SK-N-SH treated with all-trans-retinoic acid at 6 μM for 48 hours (cell line): Measurements from ENCODE around the gene DCTD.

Experiments
- ATAC-seq: fragments of 200-7000 bp; cut with Tn5 transposase; 3 replicates; pipeline ENCODE4 v1.9.1; 2020; ENCODE audit warnings: mild to moderate bottlenecking, moderate library complexity
- ARNTL ChIP-seq: fragments of 450-650 bp; formaldehyde crosslinking; IDR thresholded peaks from 2 replicates; pipeline ENCODE4 v1.5.0; 2020; ENCODE audit warnings: low read depth, mild to moderate bottlenecking, moderate library complexity, borderline replicate concordance
- BACH2 ChIP-seq: fragments of 250-450 bp; sonication (Bioruptor Pico); IDR thresholded peaks from 2 replicates; pipeline ENCODE4 v1.9.0; 2021; ENCODE audit warnings: mild to moderate bottlenecking, borderline replicate concordance
- CSDC2 ChIP-seq: fragments of 250-450 bp; sonication (Bioruptor Pico); IDR thresholded peaks from 2 replicates; pipeline ENCODE4 v1.5.0; 2020; ENCODE audit warnings: mild to moderate bottlenecking, moderate library complexity
- ESRRG ChIP-seq: fragments of 250-450 bp; sonication (Bioruptor Pico); IDR thresholded peaks from 2 replicates; pipeline ENCODE4 v1.6.1; 2021; ENCODE audit warnings: mild to moderate bottlenecking
- ISL1 ChIP-seq: fragments of 250-450 bp; sonication (Bioruptor Pico); IDR thresholded peaks from 2 replicates; pipeline ENCODE4 v2.1.2; 2022; ENCODE audit warnings: mild to moderate bottlenecking, moderate library complexity
- OSR1 ChIP-seq: fragments of 250-450 bp; sonication (Bioruptor Pico); IDR thresholded peaks from 2 replicates; pipeline ENCODE4 v1.8.0; 2022; ENCODE audit warnings: moderate library complexity, mild to moderate bottlenecking, inconsistent platforms
- PPARA ChIP-seq: fragments of 250-450 bp; sonication (Bioruptor Pico); IDR thresholded peaks from 2 replicates; pipeline ENCODE4 v1.5.0; 2020; ENCODE audit warnings: mild to moderate bottlenecking, borderline replicate concordance
- SNAI2 ChIP-seq: fragments of 250-450 bp; sonication (Bioruptor Pico); IDR thresholded peaks from 2 replicates; pipeline ENCODE4 v1.5.0; 2020; ENCODE audit warnings: mild to moderate bottlenecking, moderate library complexity
- TCF4 ChIP-seq: fragments of 250-450 bp; sonication (Bioruptor Pico); IDR thresholded peaks from 2 replicates; pipeline ENCODE4 v1.8.0; 2021; ENCODE audit warnings: mild to moderate bottlenecking, moderate library complexity, borderline replicate concordance
- TOX ChIP-seq: fragments of 250-450 bp; sonication (Bioruptor Pico); IDR thresholded peaks from 2 replicates; pipeline ENCODE4 v1.8.0; 2021; ENCODE audit warnings: mild to moderate bottlenecking, moderate library complexity, borderline replicate concordance
- ZC3H10 ChIP-seq: fragments of 250-450 bp; sonication (Bioruptor Pico); IDR thresholded peaks from 2 replicates; pipeline ENCODE4 v1.5.1; 2021; ENCODE audit warnings: mild to moderate bottlenecking, moderate library complexity
- ZNF565 ChIP-seq: fragments of 450-650 bp; formaldehyde crosslinking; conservative IDR thresholded peaks from 2 replicates; pipeline ENCODE4 v1.5.0; 2020; ENCODE audit warnings: low read depth, mild to moderate bottlenecking, moderate library complexity
- TF ChIP-seq, protein P1 (sequence below): fragments of 250-450 bp; sonication (Bioruptor Pico); IDR thresholded peaks from 2 replicates; pipeline ENCODE4 v1.8.0; 2020; ENCODE audit warnings: mild to moderate bottlenecking, moderate library complexity, borderline replicate concordance
- TF ChIP-seq, protein P2 (sequence below): fragments of 250-450 bp; sonication (Bioruptor Pico); IDR thresholded peaks from 2 replicates; pipeline ENCODE4 v1.5.0; 2020; ENCODE audit warnings: mild to moderate bottlenecking, moderate library complexity
- TF ChIP-seq, protein P3 (sequence below): fragments of 250-450 bp; sonication (Bioruptor Pico); IDR thresholded peaks from 2 replicates; pipeline ENCODE4 v1.8.0; 2021; ENCODE audit warnings: low read depth, mild to moderate bottlenecking, moderate library complexity, borderline replicate concordance
- TF ChIP-seq, protein P4 (sequence below): fragments of 250-450 bp; sonication (Bioruptor Pico); IDR thresholded peaks from 2 replicates; pipeline ENCODE4 v1.5.1; 2020; ENCODE audit warnings: low read depth, mild to moderate bottlenecking, moderate library complexity
- TF ChIP-seq, protein P5 (sequence below): fragments of 250-450 bp; sonication (Bioruptor Pico); IDR thresholded peaks from 2 replicates; pipeline ENCODE4 v1.5.1; 2021; ENCODE audit warnings: mild to moderate bottlenecking, moderate library complexity

DCTD gene

DNA sequence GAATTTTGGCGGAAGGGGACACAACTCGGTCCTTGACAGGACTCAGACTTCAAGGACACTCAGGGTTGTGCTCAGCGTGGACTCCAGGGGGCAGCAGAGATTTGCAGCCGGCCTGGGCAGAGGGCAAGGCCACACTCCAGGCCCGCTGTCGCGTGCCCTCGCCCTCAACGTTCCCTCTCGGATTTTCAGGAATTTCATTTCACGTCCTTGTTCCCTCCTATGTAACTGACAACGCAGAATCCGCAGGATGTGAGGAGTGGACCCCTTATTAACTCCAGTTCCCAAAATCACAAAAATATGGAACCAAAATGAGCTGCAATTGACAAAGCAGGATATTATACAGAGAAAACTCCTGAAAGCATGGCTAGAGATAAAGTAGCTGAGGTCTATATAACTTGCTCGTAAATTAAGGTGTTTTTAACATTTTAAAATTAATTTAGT lies 21.0 kb upstream of the DCTD start (continued):
- TF ChIP-seq, protein P1, sequence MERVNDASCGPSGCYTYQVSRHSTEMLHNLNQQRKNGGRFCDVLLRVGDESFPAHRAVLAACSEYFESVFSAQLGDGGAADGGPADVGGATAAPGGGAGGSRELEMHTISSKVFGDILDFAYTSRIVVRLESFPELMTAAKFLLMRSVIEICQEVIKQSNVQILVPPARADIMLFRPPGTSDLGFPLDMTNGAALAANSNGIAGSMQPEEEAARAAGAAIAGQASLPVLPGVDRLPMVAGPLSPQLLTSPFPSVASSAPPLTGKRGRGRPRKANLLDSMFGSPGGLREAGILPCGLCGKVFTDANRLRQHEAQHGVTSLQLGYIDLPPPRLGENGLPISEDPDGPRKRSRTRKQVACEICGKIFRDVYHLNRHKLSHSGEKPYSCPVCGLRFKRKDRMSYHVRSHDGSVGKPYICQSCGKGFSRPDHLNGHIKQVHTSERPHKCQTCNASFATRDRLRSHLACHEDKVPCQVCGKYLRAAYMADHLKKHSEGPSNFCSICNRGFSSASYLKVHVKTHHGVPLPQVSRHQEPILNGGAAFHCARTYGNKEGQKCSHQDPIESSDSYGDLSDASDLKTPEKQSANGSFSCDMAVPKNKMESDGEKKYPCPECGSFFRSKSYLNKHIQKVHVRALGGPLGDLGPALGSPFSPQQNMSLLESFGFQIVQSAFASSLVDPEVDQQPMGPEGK (CRISPR knock-in tag), result no peak

DNA sequence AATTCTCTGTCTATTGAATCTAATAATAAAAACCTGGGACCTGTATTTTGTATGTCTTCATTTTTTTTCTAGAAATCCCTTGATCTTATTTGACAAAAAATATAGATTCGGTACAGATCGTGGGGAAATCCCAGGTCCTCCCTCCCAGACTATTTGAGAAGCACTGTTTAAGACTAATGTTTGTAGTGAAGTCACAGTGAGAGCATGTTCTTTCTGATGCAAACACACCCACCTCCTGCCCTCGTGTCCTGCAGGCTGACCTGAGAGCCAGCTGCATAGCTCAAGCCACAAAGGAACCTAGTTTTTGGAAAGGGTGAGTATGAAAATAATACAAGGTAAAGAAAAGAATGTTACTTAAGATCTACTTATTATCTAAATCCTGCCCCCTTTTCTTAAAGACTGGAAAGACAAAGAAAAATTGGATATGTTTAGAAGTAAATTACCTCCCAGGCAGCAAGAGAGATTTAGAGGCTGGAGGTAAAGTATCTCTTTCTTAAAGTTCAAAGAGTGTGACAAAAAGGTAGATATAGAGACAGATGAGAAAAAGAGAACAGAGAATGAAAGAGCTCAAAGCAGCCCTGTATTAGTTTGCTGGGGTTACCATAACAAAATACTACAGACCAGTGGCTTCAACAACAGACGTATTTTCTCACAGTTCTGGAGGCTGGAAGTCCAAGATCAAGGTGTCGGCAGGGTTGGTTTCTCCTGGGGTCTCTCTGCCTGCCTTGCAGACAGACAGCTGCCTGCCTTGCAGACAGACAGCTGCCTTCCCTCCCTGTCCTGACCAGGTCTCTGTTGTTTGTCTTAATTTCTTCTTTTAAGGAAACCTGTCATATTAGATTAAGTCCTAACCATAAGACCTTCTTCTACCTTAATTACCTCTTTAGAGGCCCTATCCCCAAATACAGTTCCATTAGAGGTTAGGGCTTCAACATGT lies 20.4 kb upstream of the DCTD start:
- TF ChIP-seq ZNF565 (CRISPR knock-in tag) (no peak), ESRRG (CRISPR knock-in tag) (no peak), SNAI2 (CRISPR knock-in tag) (no peak), PPARA (CRISPR knock-in tag) (no peak), TCF4 (CRISPR knock-in tag) (no peak), ZC3H10 (CRISPR knock-in tag) (no peak), ISL1 (CRISPR knock-in tag) (no peak), ARNTL (no peak), BACH2 (CRISPR knock-in tag) (no peak), CSDC2 (CRISPR knock-in tag) (no peak)
- TF ChIP-seq, protein P2, sequence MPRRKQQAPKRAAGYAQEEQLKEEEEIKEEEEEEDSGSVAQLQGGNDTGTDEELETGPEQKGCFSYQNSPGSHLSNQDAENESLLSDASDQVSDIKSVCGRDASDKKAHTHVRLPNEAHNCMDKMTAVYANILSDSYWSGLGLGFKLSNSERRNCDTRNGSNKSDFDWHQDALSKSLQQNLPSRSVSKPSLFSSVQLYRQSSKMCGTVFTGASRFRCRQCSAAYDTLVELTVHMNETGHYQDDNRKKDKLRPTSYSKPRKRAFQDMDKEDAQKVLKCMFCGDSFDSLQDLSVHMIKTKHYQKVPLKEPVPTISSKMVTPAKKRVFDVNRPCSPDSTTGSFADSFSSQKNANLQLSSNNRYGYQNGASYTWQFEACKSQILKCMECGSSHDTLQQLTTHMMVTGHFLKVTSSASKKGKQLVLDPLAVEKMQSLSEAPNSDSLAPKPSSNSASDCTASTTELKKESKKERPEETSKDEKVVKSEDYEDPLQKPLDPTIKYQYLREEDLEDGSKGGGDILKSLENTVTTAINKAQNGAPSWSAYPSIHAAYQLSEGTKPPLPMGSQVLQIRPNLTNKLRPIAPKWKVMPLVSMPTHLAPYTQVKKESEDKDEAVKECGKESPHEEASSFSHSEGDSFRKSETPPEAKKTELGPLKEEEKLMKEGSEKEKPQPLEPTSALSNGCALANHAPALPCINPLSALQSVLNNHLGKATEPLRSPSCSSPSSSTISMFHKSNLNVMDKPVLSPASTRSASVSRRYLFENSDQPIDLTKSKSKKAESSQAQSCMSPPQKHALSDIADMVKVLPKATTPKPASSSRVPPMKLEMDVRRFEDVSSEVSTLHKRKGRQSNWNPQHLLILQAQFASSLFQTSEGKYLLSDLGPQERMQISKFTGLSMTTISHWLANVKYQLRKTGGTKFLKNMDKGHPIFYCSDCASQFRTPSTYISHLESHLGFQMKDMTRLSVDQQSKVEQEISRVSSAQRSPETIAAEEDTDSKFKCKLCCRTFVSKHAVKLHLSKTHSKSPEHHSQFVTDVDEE (CRISPR knock-in tag), result no peak
- TF ChIP-seq, protein P3, sequence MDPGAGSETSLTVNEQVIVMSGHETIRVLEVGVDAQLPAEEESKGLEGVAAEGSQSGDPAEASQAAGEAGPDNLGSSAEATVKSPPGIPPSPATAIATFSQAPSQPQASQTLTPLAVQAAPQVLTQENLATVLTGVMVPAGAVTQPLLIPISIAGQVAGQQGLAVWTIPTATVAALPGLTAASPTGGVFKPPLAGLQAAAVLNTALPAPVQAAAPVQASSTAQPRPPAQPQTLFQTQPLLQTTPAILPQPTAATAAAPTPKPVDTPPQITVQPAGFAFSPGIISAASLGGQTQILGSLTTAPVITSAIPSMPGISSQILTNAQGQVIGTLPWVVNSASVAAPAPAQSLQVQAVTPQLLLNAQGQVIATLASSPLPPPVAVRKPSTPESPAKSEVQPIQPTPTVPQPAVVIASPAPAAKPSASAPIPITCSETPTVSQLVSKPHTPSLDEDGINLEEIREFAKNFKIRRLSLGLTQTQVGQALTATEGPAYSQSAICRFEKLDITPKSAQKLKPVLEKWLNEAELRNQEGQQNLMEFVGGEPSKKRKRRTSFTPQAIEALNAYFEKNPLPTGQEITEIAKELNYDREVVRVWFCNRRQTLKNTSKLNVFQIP (CRISPR knock-in tag), result no peak
- TF ChIP-seq, protein P1 (CRISPR knock-in tag), result no peak
- ATAC-seq, result peak; percentile 52

DNA sequence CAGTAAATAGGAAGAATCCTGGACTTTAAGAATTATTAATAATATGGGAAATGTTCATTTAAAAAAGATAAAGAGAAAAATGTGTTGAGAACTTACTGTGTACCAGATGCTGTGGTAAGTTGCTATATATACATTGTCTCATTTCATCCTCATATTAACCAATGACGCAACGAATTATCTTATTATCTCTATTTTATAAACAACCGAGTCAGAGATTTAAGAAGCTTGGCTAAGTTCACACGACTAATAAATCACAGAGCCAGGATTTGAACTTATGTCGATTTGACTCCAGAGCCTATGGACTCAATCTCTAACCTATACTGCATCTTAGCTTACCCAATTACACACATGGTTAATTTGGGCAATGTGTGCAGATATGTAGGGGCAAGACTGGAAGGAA lies 15.5 kb upstream of the DCTD start:
- ATAC-seq, result no peak
- TF ChIP-seq PPARA (CRISPR knock-in tag) (no peak), BACH2 (CRISPR knock-in tag) (no peak), ZC3H10 (CRISPR knock-in tag) (no peak), ISL1 (CRISPR knock-in tag) (no peak), ZNF565 (CRISPR knock-in tag) (no peak), OSR1 (CRISPR knock-in tag) (no peak), TOX (CRISPR knock-in tag) (no peak), ESRRG (CRISPR knock-in tag) (no peak), ARNTL (no peak), SNAI2 (CRISPR knock-in tag) (no peak)
- TF ChIP-seq, protein P2 (CRISPR knock-in tag), result no peak
- TF ChIP-seq, protein P1 (CRISPR knock-in tag), result no peak
- TF ChIP-seq, protein P4, sequence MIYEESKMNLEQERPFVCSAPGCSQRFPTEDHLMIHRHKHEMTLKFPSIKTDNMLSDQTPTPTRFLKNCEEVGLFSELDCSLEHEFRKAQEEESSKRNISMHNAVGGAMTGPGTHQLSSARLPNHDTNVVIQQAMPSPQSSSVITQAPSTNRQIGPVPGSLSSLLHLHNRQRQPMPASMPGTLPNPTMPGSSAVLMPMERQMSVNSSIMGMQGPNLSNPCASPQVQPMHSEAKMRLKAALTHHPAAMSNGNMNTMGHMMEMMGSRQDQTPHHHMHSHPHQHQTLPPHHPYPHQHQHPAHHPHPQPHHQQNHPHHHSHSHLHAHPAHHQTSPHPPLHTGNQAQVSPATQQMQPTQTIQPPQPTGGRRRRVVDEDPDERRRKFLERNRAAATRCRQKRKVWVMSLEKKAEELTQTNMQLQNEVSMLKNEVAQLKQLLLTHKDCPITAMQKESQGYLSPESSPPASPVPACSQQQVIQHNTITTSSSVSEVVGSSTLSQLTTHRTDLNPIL, result no peak
- TF ChIP-seq, protein P5, sequence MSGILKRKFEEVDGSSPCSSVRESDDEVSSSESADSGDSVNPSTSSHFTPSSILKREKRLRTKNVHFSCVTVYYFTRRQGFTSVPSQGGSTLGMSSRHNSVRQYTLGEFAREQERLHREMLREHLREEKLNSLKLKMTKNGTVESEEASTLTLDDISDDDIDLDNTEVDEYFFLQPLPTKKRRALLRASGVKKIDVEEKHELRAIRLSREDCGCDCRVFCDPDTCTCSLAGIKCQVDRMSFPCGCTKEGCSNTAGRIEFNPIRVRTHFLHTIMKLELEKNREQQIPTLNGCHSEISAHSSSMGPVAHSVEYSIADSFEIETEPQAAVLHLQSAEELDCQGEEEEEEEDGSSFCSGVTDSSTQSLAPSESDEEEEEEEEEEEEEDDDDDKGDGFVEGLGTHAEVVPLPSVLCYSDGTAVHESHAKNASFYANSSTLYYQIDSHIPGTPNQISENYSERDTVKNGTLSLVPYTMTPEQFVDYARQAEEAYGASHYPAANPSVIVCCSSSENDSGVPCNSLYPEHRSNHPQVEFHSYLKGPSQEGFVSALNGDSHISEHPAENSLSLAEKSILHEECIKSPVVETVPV, result no peak
